Measurements from ENCODE around the gene TBCK. TPM values are rescaled to one million over a fixed set of nuclear protein-coding genes. Genes with fewer than 3 reads are reported as not detected.

Gene TBCK
- total RNA-seq, 2 experiments from 2014 or later: 23.5 to 29.0 TPM

GRCh38 chr4:106362086-106362825 lies 46.2 kb upstream of the TBCK start:
- Mint-ChIP-seq H3K27me3 (peaks cover 14% of the 10 kb centered on the region), H3K36me3 (ENCODE audit: low read depth) (no peaks in the 10 kb centered on the region), H3K4me1 (ENCODE audit: low read depth) (no peaks in the 10 kb centered on the region), H3K4me3 (no peak overlapping the region), H3K27ac (no peak overlapping the region), H3K9me3 (no peaks in the 10 kb centered on the region)
- ChIA-PET CTCF (no interaction called here), POLR2A (no interaction called here)
- Histone ChIP-seq H3K27me3 (ENCODE audit: control insufficient read depth in 1 of 2, insufficient read depth in 2 of 2, low read length in 2 of 2) (peaks cover 0 to 3% of the 10 kb centered on the region in 2 experiments), H3K4me1 (ENCODE audit: insufficient read depth, low read length) (no peaks in the 10 kb centered on the region), H3K27ac (ENCODE audit: low read depth in 1 of 2, low read length in 2 of 2) (no peak overlapping the region), H3K4me3 (ENCODE audit: low read length) (no peak overlapping the region), H3K9me3 (ENCODE audit: control insufficient read depth in 1 of 2, insufficient read depth in 1 of 2, low read length in 2 of 2) (no peaks in the 10 kb centered on the region), H3K36me3 (ENCODE audit: insufficient read depth, low read length) (no peaks in the 10 kb centered on the region)
- DNase-seq (no peak), ATAC-seq (ENCODE audit: poor library complexity) (no peak)
- intact Hi-C loops (cut with DNase I, micrococcal nuclease): no loop called here
- no peak for TF ChIP-seq CTCF (IDR thresholded peaks at IDR 0.05)

GRCh38 chr4:106358899-106359298 lies 42.9 kb upstream of the TBCK start:
- Histone ChIP-seq H3K4me1 (ENCODE audit: insufficient read depth, low read length) (no peaks in the 10 kb centered on the region), H3K9me3 (ENCODE audit: control insufficient read depth in 1 of 2, insufficient read depth in 1 of 2, low read length in 2 of 2) (no peaks in the 10 kb centered on the region), H3K36me3 (ENCODE audit: insufficient read depth, low read length) (no peaks in the 10 kb centered on the region), H3K27me3 (ENCODE audit: control insufficient read depth in 1 of 2, insufficient read depth in 2 of 2, low read length in 2 of 2) (no peaks in the 10 kb centered on the region), H3K4me3 (ENCODE audit: low read length) (no peak overlapping the region), H3K27ac (ENCODE audit: low read depth in 1 of 2, low read length in 2 of 2) (no peak overlapping the region)
- DNase-seq (no peak), ATAC-seq (ENCODE audit: poor library complexity) (no peak)
- Mint-ChIP-seq H3K4me3 (no peak overlapping the region), H3K27me3 (peaks cover 4% of the 10 kb centered on the region), H3K36me3 (ENCODE audit: low read depth) (no peaks in the 10 kb centered on the region), H3K27ac (no peak overlapping the region), H3K9me3 (no peaks in the 10 kb centered on the region), H3K4me1 (ENCODE audit: low read depth) (no peaks in the 10 kb centered on the region)
- CTCF ChIA-PET: no interaction called here
- TF ChIP-seq CTCF (IDR thresholded peaks at IDR 0.05): no peak
- POLR2A ChIA-PET: no interaction called here
- intact Hi-C loops (cut with DNase I, micrococcal nuclease): no loop called here

GRCh38 chr4:106355193-106355592 lies 39.2 kb upstream of the TBCK start:
- Mint-ChIP-seq H3K9me3 (no peaks in the 10 kb centered on the region), H3K36me3 (ENCODE audit: low read depth) (peaks cover 13% of the 10 kb centered on the region), H3K4me3 (no peak overlapping the region), H3K27me3 (no peaks in the 10 kb centered on the region), H3K4me1 (ENCODE audit: low read depth) (no peaks in the 10 kb centered on the region), H3K27ac (no peak overlapping the region)
- H3K27ac ChIP-seq (ENCODE audit: low read depth in 1 of 2, low read length in 2 of 2): no peak overlapping the region
- H3K36me3 ChIP-seq (ENCODE audit: insufficient read depth, low read length): peaks cover 3% of the 10 kb centered on the region
- intact Hi-C loops (cut with DNase I, micrococcal nuclease): no loop called here
- DNase-seq (no peak), ATAC-seq (ENCODE audit: poor library complexity) (no peak)
- H3K4me3 ChIP-seq (ENCODE audit: low read length): no peak overlapping the region
- ChIA-PET CTCF (no interaction called here), POLR2A (no interaction called here)
- H3K27me3 ChIP-seq (ENCODE audit: control insufficient read depth in 1 of 2, insufficient read depth in 2 of 2, low read length in 2 of 2): no peaks in the 10 kb centered on the region
- no peak for TF ChIP-seq CTCF (IDR thresholded peaks at IDR 0.05)
- H3K4me1 ChIP-seq (ENCODE audit: insufficient read depth, low read length): no peaks in the 10 kb centered on the region
- no peaks in the 10 kb centered on the region for H3K9me3 ChIP-seq (ENCODE audit: control insufficient read depth in 1 of 2, insufficient read depth in 1 of 2, low read length in 2 of 2)

All from CD4-positive, alpha-beta T cell (primary cell).